HG02623 (cell line): ENCODE measurements around the gene ETNK2.

Experiments used
- ATAC-seq: cut with Tn5 transposase; IDR thresholded peaks from one replicate; pipeline ENCODE4 v1.9.1; 2021; ENCODE audit warnings: moderate library complexity; ENCODE audit not compliant: unreplicated experiment

Gene ETNK2, protein sequence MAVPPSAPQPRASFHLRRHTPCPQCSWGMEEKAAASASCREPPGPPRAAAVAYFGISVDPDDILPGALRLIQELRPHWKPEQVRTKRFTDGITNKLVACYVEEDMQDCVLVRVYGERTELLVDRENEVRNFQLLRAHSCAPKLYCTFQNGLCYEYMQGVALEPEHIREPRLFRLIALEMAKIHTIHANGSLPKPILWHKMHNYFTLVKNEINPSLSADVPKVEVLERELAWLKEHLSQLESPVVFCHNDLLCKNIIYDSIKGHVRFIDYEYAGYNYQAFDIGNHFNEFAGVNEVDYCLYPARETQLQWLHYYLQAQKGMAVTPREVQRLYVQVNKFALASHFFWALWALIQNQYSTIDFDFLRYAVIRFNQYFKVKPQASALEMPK

DNA sequence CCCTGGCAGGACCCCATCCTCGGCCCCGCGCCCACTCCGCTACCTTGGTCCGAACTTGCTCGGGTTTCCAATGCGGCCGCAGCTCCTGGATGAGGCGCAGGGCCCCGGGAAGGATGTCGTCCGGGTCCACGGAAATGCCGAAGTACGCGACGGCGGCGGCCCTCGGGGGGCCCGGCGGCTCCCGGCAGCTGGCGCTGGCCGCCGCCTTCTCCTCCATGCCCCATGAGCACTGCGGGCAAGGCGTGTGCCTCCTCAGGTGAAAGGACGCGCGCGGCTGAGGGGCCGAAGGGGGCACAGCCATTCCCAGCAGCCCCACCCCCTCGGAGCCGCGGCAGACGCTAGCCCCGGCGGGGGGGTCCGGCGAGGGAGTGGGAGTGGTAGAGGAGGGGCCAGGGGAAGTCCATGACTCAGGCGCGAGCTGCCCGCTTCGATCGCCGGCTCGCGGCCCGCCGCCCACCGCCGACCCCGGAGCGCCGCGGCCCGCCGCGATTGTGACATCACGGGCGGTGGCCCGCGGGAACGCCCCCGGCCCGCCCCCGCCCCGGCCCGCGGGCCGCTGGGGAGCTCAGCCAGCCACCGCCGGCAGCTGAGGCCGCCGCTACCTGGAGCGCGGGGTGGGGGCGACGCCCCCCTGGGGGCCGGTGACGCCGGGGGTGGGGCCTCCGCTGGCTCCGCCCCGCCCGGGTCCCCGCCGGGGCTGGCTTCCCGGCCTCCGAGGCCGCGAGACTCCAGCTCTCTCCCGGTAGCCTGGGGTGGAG, at the start of gene ETNK2:
ETNK2 (minus strand) TSS at position 493 of the 758 bp plus-strand sequence; CDS start at position 301, 192 bp downstream.
- no peak for ATAC-seq

DNA sequence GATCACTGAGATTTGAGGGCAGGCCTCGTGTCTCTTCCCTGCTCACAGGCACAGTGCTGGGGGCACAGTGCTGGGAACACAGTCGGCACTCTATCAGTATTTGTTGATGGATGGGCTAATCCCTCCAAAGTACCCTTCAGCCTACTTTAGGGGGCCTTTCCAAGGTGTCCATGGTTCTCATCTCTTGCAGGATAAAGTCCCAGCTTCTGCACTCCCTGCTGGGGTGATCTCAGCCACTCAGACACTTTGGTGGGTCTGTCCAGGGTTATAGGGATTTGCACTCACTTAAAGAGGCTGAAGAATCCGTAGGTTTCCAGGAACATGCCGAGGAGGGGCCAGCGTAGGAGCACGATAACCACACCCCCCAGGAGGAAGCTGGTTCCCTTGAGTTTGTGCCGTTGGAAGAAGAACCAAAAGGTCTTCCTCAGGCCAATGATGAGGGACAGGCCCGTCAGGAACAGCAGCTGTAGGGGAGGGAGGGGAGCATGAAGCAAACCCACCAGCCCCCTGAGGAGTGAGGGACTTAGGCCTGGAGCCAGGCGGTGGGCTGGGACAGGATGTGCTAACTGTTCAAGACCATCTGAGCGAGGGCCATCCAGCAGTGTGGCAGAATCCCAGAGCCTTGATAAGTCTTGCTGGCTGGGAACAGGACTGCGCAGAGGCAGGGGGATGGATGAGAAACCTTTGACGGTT, 49.6 kb upstream of the ETNK2 start:
- ATAC-seq, result no peak

DNA sequence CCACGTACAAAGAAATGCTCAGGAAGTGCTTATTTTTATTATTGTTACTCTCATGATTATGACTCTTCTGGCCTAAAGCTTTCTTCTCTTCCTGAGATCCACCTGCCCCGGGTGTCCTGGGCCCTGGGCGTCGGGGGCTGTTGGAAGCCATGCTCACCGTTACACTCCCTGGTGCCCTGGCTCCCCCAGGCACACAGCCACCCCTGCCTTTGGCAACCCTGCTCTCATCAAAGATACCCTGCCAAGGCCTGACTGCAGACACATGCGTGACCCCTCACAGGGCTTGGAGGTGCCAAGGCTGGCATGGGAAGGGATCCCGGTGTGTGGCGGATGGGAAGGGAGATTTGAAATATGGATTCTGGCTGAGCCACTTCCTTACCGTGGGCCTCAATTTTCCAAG, 47.7 kb upstream of the ETNK2 start:
- no peak for ATAC-seq

DNA sequence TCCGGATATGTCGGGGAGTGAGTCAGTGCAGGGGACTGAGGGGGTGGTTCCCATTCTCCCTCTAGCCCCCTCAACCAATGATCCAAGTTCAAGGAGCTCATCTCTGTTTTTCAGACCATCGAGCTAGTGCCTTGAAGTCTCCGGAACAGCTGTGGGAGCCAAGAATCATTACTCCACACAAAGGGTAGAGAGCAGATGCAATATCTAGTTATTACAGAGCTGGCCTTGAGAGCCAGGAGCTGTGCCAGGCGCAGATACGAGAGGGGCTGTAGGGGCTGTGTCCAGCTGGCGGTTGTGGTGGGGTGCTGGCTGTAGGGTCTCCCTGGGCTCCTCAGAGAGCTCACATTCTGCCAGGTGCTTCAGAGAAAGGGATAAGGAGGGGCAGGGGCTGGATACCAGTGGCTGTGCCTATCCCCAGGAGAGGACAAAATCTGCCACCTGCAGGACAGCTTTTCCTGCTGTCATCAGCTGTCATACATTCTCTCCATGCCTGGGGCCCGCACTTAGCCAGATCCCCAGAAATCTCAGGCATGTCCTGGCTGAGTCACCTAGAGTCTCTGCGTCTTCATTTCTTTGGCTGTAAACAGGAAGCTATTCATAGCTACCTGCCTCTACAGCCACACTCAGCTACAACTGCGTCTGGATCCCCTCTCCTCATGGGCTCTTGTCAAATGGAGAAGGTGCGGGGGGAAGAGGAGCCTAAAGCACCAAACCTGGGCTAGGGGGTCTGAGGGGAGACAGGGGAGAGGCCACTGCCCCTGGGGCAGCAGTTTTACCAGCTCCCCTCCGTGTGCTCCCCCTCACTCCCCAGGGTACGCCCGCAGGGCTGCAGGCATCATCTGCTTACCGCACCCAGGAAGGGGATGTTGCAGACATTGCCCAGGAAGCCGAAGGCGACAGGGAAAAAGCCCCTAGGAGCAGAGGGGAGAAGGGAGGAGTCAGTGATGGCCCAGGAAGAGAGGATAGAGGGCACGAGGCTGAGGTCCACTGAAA, 46.8 kb upstream of the ETNK2 start:
- no peak for ATAC-seq

DNA sequence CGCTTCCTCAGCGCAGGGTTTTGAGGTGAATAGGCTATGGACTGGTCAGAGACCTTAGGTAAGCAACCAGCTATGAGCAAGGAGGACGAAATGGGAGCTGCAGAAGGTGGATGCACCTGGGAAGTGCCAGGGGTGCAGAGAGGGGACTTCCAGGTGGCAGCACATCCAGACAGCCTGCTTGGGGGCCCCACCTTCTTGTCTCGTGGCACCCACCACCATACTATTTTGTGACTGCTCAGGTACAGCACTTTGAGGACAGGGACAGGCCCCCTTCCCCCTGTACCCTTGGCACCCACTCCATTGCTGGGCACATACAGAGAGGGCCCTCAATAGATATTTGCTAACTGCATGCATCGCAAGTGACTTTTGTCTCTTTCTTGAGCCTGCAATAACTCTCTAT, 45.2 kb upstream of the ETNK2 start:
- ATAC-seq, result no peak

DNA sequence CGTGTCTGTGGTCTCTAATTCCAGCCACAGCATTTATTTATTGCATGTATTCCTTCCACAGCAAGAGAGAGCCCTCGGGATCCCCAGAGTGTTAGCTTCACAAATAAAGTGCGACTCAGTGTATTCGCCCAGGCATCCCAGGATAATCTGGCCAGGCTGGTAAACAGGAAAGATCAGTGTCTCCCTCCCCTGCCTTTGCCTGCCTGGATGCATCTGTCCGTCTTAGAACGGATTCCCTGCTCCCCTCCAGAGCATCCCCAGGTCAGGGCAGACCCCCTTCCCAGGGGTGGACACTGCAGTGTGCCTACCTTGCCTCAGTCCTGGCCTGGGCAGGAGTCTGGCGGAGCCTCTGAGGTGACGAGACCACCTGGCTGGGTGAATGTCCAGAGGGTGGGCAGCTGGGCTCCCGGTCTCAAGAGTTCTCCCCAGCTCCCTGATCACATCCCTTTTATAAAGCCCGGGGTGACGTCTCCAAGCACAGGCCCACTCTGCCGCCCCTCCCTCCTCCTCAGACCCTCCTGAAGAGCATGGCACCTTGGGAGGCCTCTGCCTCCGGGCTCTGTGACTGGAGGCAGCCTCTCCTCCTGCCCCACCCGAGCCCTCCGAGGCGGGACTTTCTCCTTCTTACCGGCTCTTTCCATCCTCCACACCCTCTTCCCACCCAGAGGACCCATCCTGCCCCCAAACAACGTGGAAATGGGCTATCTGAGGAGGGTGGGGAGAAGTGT, 44.4 kb upstream of the ETNK2 start, which contains the start of gene KISS1:
KISS1 (minus strand) TSS at position 424 of the 728 bp plus-strand sequence. CDS start 3,615 bp downstream, outside the sequence.
- no peak for ATAC-seq

DNA sequence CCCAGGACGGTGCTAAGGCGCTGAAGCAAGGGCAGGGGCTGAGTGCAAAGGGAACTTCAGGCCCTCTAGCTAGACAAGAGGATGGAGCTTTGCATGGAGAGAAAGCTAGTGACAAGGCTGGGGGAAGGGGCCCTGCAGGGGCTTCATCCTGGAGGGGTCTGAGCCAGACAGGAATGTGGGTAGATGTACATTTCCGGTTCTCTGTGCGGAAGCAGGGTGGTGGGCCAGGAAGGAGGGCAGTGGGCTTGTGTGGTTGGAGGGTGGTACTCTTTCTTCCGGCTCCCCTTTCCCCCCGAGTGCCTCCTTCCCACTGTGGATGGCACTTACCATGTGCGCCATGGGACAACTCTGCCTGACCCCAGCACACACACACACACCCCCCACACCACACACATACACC, 42.9 kb upstream of the ETNK2 start:
- no peak for ATAC-seq

DNA sequence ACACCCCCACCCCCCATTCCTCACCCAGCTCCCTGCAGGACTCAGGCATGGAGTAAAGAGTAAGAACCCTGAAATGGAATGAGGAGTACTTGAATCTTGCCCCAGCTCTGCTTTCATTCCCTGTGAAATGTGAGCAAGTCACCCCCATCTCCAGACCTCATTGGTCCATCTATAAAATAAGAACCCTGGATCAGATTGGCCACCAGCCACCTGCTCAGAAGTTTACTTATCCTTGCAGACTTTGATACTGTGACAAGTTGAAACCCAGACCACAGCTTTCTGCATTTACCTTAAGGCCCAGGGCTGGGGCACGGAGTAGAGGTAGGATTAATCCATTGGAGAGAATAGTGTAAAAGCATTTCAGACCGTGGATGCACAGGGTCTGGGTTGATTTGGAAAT, 42.2 kb upstream of the ETNK2 start:
- no peak for ATAC-seq

DNA sequence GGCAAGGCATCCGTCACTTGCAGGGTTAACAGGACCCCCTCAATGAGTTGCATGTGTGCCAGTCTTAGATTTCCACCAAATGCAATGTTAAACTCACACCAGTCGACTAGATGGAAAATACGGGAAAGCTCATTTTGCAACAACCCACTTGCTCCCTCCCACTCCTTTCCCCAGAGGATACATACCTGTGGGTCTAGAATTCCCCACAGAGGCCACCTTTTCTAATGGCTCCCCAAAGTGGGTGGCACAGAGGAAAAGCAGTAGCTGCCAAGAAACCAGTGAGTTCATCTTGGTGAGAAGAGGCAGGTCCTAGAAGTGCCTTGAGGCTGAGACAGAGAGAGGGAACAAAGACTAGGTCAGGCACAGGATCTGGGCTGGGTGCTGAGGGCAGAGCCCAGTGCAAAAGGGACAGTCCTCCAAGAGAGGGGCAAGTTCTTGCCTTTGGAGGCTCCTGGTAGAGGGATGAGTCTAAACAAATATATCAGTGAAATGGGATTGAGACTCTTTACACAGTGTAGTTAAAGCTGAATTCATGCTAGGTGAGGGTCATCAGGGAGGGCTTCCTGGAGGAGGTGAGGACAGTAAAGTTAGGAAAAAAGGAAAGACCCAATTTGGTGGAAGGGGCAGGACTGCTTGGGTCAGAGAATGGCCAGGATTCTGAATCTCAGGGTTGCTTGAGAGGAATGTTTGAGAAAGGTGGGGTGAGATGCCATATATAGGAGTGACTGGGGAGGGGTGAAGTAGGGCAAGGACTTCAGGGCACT, 40.9 kb upstream of the ETNK2 start:
- ATAC-seq, result no peak

DNA sequence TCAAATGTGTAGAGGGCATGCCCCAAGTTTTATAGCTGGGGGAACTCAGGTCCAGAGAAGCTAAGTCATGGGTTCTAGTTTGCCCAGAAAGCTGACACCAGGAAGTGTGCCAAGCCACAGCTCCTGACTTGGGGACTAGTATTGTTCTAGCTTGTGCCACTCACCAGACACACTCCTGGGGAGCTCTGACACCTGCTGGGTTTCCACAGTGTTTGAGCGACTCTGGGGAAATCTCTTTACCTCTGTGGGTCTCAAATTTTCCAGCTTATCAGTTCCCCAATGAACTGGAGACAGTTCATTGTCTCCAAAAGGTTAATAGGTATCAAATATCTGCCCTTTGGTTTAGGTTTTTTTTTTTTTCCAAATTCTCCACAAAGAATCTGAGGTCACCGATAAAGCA, 40.2 kb upstream of the ETNK2 start:
- ATAC-seq, result no peak

DNA sequence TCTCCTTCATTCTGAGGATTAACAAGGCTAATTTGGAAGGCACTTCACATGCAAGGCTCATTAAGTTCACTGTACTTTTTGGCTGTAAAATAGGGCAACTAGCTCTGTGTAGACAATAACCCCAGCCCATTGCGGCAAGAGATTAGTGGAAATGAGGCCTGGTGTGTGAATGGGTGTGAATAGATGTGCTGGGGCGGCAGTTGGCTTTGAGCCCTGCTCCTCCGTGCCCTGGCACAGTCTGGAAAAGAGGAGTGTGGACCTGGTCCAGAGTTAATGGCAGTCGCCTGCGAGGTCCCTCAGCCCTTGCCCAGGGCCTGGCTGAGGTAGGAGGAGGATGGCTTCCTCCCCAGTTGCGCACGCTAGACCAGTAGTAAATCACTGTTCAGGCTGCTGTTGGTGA, 39.6 kb upstream of the ETNK2 start:
- ATAC-seq, result no peak

DNA sequence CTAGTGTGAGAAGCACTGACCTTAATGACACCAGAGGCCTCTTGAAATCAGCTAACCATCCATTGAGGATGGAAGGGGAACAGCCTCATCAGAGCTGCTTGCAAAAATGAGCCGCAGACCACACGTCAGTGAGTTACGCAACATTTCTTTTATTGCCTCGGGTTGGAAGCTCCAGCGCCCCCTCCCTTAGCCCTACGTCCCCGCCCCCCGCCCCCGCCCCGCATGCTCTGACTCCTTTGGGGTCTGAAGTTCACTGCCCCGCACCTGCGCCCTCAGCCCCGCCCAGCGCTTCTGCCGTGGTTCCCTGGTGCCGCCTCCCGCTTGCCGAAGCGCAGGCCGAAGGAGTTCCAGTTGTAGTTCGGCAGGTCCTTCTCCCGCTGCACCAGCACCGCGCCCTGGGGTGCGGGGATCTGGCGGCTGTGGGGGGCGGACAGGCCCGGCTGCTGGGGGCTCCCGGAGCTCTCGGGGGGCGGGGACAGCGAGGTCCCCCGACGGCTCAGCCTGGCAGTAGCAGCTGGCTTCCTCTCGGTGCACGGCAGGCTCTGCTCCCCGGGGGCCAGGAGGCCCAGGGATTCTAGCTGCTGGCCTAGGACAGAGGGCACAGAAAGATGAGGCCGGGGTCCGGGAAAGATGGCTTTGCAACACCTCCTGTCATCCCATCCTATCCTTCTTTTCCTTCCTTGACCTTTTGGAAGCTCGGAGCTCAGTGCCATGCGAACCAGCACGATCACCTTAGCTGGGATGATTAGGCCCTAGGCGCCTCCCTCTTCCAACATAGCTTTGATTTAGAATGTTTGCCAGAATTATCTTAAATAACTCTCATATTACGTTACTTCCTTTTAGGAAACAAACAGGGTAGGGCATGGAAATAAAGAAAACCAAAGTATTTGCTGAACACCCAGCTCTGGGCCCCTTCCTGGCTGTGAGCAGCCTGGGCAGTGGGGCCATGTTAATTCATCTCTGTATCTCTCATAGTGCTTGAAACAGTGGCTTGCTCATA, 38.7 kb upstream of the ETNK2 start:
- no peak for ATAC-seq

DNA sequence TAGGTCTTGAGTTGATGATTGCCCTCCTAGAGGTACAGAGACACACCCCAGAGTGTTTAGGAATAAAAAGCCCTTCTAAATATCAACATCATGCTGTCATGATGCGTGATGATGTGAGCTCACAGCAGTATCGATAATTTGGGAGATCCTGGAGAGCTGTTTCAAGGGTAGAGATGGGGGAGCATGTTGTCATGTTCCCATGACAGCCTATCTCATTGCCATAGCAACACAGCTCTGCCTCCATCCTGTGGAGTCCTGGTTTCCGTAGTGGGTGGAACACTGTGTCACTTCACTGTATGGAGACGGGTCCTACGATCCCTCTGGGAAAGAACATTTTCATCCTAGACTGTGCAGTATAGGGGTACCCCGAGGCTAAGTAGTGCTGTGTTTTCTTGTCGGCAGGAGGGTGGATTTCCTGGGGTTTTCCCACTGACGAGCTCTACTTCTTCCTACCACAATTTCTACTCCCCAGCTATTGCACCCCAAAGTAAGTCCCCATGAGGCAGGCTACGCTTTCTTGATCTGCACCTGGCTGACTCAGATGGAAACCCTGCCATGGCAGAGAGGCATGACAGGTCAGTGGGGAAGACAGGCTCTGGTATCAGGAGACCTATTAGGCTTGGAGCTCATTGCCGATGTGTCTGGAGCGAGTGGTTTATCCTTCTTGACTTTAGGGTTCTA, 37.3 kb upstream of the ETNK2 start:
- ATAC-seq, result no peak

DNA sequence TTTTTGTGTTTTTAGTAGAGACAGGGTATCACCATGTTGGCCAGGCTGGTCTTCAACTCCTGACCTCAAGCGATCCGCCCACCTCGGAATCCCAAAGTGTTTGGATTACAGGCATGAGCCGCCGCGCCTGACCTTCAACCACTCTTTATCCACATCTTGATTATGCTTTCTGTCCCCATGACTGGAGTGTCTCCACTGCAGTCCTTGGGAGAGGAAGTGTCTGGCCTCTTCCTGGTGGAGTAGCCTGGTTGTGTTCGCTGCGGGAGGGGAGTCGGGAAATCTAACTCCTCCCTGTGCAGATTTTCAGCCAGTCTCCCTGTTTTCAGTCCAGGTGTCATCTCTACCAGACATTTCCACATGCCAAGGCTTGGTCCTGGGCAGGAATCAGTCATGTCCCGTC, 34.8 kb upstream of the ETNK2 start:
- ATAC-seq, result no peak

DNA sequence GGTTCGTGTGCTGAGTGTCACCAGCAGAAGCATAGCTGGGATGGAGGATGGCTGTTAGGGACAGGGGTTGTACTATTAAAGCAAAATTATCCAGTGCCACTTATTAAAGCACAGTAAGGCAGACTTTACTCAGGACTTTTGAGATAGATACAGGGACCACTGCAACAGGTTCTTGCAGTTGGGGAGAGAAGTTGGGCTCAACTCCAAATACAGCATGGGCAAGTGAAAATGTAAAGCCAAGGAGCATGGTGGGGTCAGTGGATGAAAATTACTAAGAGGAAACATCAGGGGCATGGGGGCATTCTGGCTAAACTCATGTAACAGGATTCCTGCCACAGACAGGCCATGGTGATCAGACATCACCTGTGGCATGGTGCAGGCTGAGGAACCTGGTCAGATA, 29.3 kb upstream of the ETNK2 start:
- no peak for ATAC-seq

DNA sequence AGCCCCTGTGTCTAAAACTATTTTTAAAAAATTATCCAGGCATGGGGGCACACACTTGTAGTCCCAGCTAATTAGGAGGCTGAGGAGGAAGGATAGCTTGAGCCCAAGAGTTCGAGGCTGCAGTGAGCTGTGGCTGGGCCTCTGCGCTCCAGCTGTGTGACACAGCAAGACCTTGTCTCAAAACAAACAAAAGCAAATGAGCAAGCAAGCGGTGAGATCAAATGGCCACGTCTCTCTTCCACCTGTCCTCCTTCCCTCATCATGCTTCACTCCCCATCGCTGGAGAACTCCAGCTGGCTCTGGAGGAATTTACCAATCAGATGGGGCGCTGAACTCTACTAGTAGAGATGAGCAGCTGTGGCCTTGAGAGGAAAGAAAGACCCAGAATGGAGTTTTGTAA, 28.3 kb upstream of the ETNK2 start:
- no peak for ATAC-seq
